DOHH2 (cell line): ENCODE results near the gene WDR35.

ENCODE experiments used
- H3F3A ChIP-seq: fragments of 200-600 bp; sonication (generic), shearing (Covaris generic); 2 replicates; pipeline ENCODE4 v1.6.0; 2016; ENCODE audit warnings: antibody characterized with exemption, mild to moderate bottlenecking; ENCODE audit not compliant: control insufficient read depth, insufficient read depth
- H3K27ac ChIP-seq: fragments of 200-600 bp; sonication (generic); 2 replicates; pipeline ENCODE4 v1.5.1; 2014; ENCODE audit warnings: low read depth, mild to moderate bottlenecking, low read length, moderate library complexity
- H3K27me3 ChIP-seq: fragments of 200-600 bp; sonication (generic); 2 replicates; pipeline ENCODE4 v1.6.1; 2014; ENCODE audit warnings: mild to moderate bottlenecking, low read length, mixed read lengths; ENCODE audit not compliant: control insufficient read depth
- H3K36me3 ChIP-seq: fragments of 200-600 bp; sonication (generic); 2 replicates; pipeline ENCODE4 v1.6.1; 2014; ENCODE audit warnings: mild to moderate bottlenecking, low read length, moderate library complexity, mixed read lengths; ENCODE audit not compliant: control insufficient read depth
- H3K4me1 ChIP-seq: fragments of 200-600 bp; sonication (generic); 2 replicates; pipeline ENCODE4 v1.6.1; 2014; ENCODE audit warnings: mild to moderate bottlenecking, low read length, mixed read lengths; ENCODE audit not compliant: control insufficient read depth
- H3K4me2 ChIP-seq: fragments of 200-600 bp; sonication (generic); 2 replicates; pipeline ENCODE4 v1.6.0; 2014; ENCODE audit warnings: mild to moderate bottlenecking, low read length, moderate library complexity
- H3K4me3 ChIP-seq: fragments of 200-600 bp; sonication (generic); 2 replicates; pipeline ENCODE4 v1.5.1; 2014; ENCODE audit warnings: mild to moderate bottlenecking, low read length, mixed read lengths
- H3K79me2 ChIP-seq: fragments of 200-600 bp; sonication (generic); 2 replicates; pipeline ENCODE4 v1.6.1; 2014; ENCODE audit warnings: mild to moderate bottlenecking, low read length, mixed read lengths; ENCODE audit not compliant: control insufficient read depth
- H3K9me2 ChIP-seq: fragments of 200-600 bp; sonication (generic); replicated peaks from 2 replicates; pipeline ENCODE4 v1.6.1; 2014; ENCODE audit warnings: mild to moderate bottlenecking, low read length, mixed read lengths; ENCODE audit not compliant: control insufficient read depth
- H3K9me3 ChIP-seq: fragments of 200-600 bp; sonication (generic); 2 replicates; pipeline ENCODE4 v1.6.1; 2014; ENCODE audit warnings: antibody characterized with exemption, low read length, mixed read lengths; ENCODE audit not compliant: control insufficient read depth, insufficient read depth
- H4K20me1 ChIP-seq: fragments of 200-600 bp; sonication (generic); 2 replicates; pipeline ENCODE4 v1.6.0; 2014; ENCODE audit warnings: low read depth, mild to moderate bottlenecking, antibody characterized with exemption, low read length, moderate library complexity; ENCODE audit not compliant: control insufficient read depth, insufficient read depth
- EZH2phosphoT487 ChIP-seq: fragments of 200-600 bp; sonication (generic); IDR thresholded peaks from 2 replicates; pipeline ENCODE4 v1.6.1; 2017; ENCODE audit warnings: borderline replicate concordance, mild to moderate bottlenecking, antibody characterized with exemption, low read length, moderate library complexity, mixed read lengths
- TF ChIP-seq, protein P1 (sequence below): fragments of 200-600 bp; sonication (generic); IDR thresholded peaks from one replicate; pipeline ENCODE4 v1.5.1; 2014; ENCODE audit warnings: antibody characterized with exemption, mild to moderate bottlenecking, low read depth, low read length; ENCODE audit not compliant: poor library complexity, severe bottlenecking

The WDR35 gene

GRCh38 chr2:19868701-19869580 is 121.0 kb downstream of the WDR35 start:
- H4K20me1 ChIP-seq, result no peaks in the 10 kb centered on the region
- no peaks in the 10 kb centered on the region for H3K9me2 ChIP-seq
- H3F3A ChIP-seq, result no peaks in the 10 kb centered on the region
- no peaks in the 10 kb centered on the region for H3K9me3 ChIP-seq
- no peak for TF ChIP-seq EZH2phosphoT487
- TF ChIP-seq, protein P1, sequence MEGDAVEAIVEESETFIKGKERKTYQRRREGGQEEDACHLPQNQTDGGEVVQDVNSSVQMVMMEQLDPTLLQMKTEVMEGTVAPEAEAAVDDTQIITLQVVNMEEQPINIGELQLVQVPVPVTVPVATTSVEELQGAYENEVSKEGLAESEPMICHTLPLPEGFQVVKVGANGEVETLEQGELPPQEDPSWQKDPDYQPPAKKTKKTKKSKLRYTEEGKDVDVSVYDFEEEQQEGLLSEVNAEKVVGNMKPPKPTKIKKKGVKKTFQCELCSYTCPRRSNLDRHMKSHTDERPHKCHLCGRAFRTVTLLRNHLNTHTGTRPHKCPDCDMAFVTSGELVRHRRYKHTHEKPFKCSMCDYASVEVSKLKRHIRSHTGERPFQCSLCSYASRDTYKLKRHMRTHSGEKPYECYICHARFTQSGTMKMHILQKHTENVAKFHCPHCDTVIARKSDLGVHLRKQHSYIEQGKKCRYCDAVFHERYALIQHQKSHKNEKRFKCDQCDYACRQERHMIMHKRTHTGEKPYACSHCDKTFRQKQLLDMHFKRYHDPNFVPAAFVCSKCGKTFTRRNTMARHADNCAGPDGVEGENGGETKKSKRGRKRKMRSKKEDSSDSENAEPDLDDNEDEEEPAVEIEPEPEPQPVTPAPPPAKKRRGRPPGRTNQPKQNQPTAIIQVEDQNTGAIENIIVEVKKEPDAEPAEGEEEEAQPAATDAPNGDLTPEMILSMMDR, result no peak
- peak overlapping the region; percentile 35 for H3K4me3 ChIP-seq
- H3K79me2 ChIP-seq, result no peaks in the 10 kb centered on the region
- H3K4me2 ChIP-seq, result peak overlapping the region; percentile 39; the same call in 1 of the 2 replicates
- no peaks in the 10 kb centered on the region for H3K4me1 ChIP-seq
- no peaks in the 10 kb centered on the region for H3K36me3 ChIP-seq
- no peak overlapping the region for H3K27ac ChIP-seq
- peaks cover 23% of the 10 kb centered on the region for H3K27me3 ChIP-seq

- Histone ChIP-seq H3K27me3 (peaks cover 23% of the 10 kb centered on the region), H3K4me2 (peak overlapping the region; percentile 39; the same call in 1 of the 2 replicates)
- TF ChIP-seq, protein P1, result no peak
- no peak for TF ChIP-seq EZH2phosphoT487
Measured at GRCh38 chr2:19868224-19868623, 121.7 kb downstream of the WDR35 start.

GRCh38 chr2:19866771-19867170 is 123.1 kb downstream of the WDR35 start:
- Histone ChIP-seq H3K27me3 (peaks cover 23% of the 10 kb centered on the region), H3K79me2 (no peaks in the 10 kb centered on the region), H3F3A (no peaks in the 10 kb centered on the region)

More at GRCh38 chr2:19868224-19868623, 121.7 kb downstream of the WDR35 start:
- Histone ChIP-seq H3K9me2 (no peaks in the 10 kb centered on the region), H3K4me1 (no peaks in the 10 kb centered on the region), H3K9me3 (no peaks in the 10 kb centered on the region), H3F3A (no peaks in the 10 kb centered on the region), H3K27ac (no peak overlapping the region), H3K4me3 (peak overlapping the region; percentile 35; the same call in 1 of the 2 replicates), H3K79me2 (no peaks in the 10 kb centered on the region), H3K36me3 (no peaks in the 10 kb centered on the region), H4K20me1 (no peaks in the 10 kb centered on the region)

More at GRCh38 chr2:19866771-19867170, 123.1 kb downstream of the WDR35 start:
- Histone ChIP-seq H3K4me3 (no peak overlapping the region), H3K36me3 (no peaks in the 10 kb centered on the region), H3K4me1 (no peaks in the 10 kb centered on the region), H4K20me1 (no peaks in the 10 kb centered on the region), H3K9me3 (no peaks in the 10 kb centered on the region), H3K9me2 (no peaks in the 10 kb centered on the region), H3K27ac (no peak overlapping the region), H3K4me2 (no peak overlapping the region)
- TF ChIP-seq, protein P1, result no peak
- no peak for TF ChIP-seq EZH2phosphoT487
